Measurements from ENCODE around the gene AGFG2. TPM values are rescaled to one million over a fixed set of nuclear protein-coding genes. Genes with fewer than 3 reads are reported as not detected.

Gene AGFG2
- 10.6 to 23.5 TPM (median 19.8 TPM) in 5 replicates for total RNA-seq (2022; extraction: Qiagen RNA extraction)

GRCh38 chr7:100538654-100539435, at the start of gene AGFG2:
AGFG2 (plus strand) TSS chr7:100539203; CDS start chr7:100539347, 144 bp downstream.

GRCh38 chr7:100573691-100574361, 34.8 kb downstream of the AGFG2 start, which contains the start of gene SAP25:
SAP25 (minus strand) TSS chr7:100573900; CDS start chr7:100573742, 158 bp downstream.

GRCh38 chr7:100585511-100586265, 46.7 kb downstream of the AGFG2 start, which contains the start of gene LRCH4:
LRCH4 (minus strand) TSS chr7:100586129; CDS start chr7:100586100, 29 bp downstream.

GRCh38 chr7:100586266-100587025, 47.4 kb downstream of the AGFG2 start, which contains the start of gene FBXO24:
FBXO24 (plus strand) TSS chr7:100586328; CDS start chr7:100586626, 298 bp downstream.

GRCh38 chr7:100611983-100612729, 73.2 kb downstream of the AGFG2 start, which contains the start of gene MOSPD3:
MOSPD3 (plus strand) TSS chr7:100612540; CDS start chr7:100612792, 252 bp downstream.

Other genes starting within 250 kb of the AGFG2 start
- gene SPDYE3, start 231.5 kb upstream of the AGFG2 start, total RNA-seq (2022; extraction: Qiagen RNA extraction) = not detected in 5 replicates
- 24.2 to 37.8 TPM (median 30.9 TPM) in 5 replicates for gene PILRB, start 181.1 kb upstream of the AGFG2 start, total RNA-seq (2022; extraction: Qiagen RNA extraction)
- 3.8 to 5.9 TPM (median 5.2 TPM) in 5 replicates for gene PILRA, start 165.7 kb upstream of the AGFG2 start, total RNA-seq (2022; extraction: Qiagen RNA extraction)
- 1.1 to 1.6 TPM (median 1.3 TPM) in 5 replicates for gene ZCWPW1, start 110.5 kb upstream of the AGFG2 start, total RNA-seq (2022; extraction: Qiagen RNA extraction)
- 33.1 to 47.3 TPM (median 43.7 TPM) in 5 replicates for gene MEPCE, start 109.4 kb upstream of the AGFG2 start, total RNA-seq (2022; extraction: Qiagen RNA extraction)
- gene PPP1R35, start 102.7 kb upstream of the AGFG2 start, total RNA-seq (2022; extraction: Qiagen RNA extraction) = 33.7 to 59.4 TPM (median 58.3 TPM) in 5 replicates
- 0.51 to 0.72 TPM (median 0.68 TPM) in 5 replicates for gene SPACDR, start 74.9 kb upstream of the AGFG2 start, total RNA-seq (2022; extraction: Qiagen RNA extraction)
- 33.9 to 43.3 TPM (median 41.9 TPM) in 5 replicates for gene TSC22D4, start 60.0 kb upstream of the AGFG2 start, total RNA-seq (2022; extraction: Qiagen RNA extraction)
- gene NYAP1, start 55.3 kb upstream of the AGFG2 start, total RNA-seq (2022; extraction: Qiagen RNA extraction) = 1.5 to 2.4 TPM (median 2.3 TPM) in 5 replicates
- 0.50 to 1.3 TPM (median 0.55 TPM) in 5 replicates for gene SAP25, start 34.7 kb downstream of the AGFG2 start, total RNA-seq (2022; extraction: Qiagen RNA extraction)
- gene LRCH4, start 46.9 kb downstream of the AGFG2 start, total RNA-seq (2022; extraction: Qiagen RNA extraction) = 11.1 to 17.7 TPM (median 16.0 TPM) in 5 replicates
- 0.15 to 0.23 TPM (median 0.21 TPM) in 5 replicates for gene FBXO24, start 47.1 kb downstream of the AGFG2 start, total RNA-seq (2022; extraction: Qiagen RNA extraction)
- gene PCOLCE, start 63.2 kb downstream of the AGFG2 start, total RNA-seq (2022; extraction: Qiagen RNA extraction) = 7.2 to 12.0 TPM (median 10.4 TPM) in 5 replicates
- 16.0 to 21.7 TPM (median 20.6 TPM) in 5 replicates for gene MOSPD3, start 73.3 kb downstream of the AGFG2 start, total RNA-seq (2022; extraction: Qiagen RNA extraction)
- 1.9 to 3.4 TPM (median 2.8 TPM) in 5 replicates for gene TFR2, start 102.3 kb downstream of the AGFG2 start, total RNA-seq (2022; extraction: Qiagen RNA extraction)
- gene ACTL6B, start 117.2 kb downstream of the AGFG2 start, total RNA-seq (2022; extraction: Qiagen RNA extraction) = not detected in 5 replicates
- 168 to 270 TPM (median 258 TPM) in 5 replicates for gene GNB2, start 134.5 kb downstream of the AGFG2 start, total RNA-seq (2022; extraction: Qiagen RNA extraction)
- gene GIGYF1, start 155.0 kb downstream of the AGFG2 start, total RNA-seq (2022; extraction: Qiagen RNA extraction) = 11.9 to 22.9 TPM (median 22.7 TPM) in 5 replicates
- gene POP7, start 166.9 kb downstream of the AGFG2 start, total RNA-seq (2022; extraction: Qiagen RNA extraction) = 77.9 to 104 TPM (median 98.3 TPM) in 5 replicates
- not detected in 5 replicates for gene EPO, start 181.3 kb downstream of the AGFG2 start, total RNA-seq (2022; extraction: Qiagen RNA extraction)
- not detected in 5 replicates for gene ZAN, start 194.4 kb downstream of the AGFG2 start, total RNA-seq (2022; extraction: Qiagen RNA extraction)

Measured in A549 treated with CORT108297 at 1 μM for 4 hours (cell line).